Stimulated activated CD8-positive, alpha-beta memory T cell treated with anti-CD3 and anti-CD28 coated beads, Interleukin-15, amount 100 ng/mL, for 48 hours (primary cell): ENCODE measurements around the gene CFAP92.

Experiments
- DNase-seq, 2 donors: peaks; one replicate each; pipeline ENCODE4 v3.0.0-alpha.2; 2020; ENCODE audit warnings: low read depth in 2 of 2

The CFAP92 gene

DNA sequence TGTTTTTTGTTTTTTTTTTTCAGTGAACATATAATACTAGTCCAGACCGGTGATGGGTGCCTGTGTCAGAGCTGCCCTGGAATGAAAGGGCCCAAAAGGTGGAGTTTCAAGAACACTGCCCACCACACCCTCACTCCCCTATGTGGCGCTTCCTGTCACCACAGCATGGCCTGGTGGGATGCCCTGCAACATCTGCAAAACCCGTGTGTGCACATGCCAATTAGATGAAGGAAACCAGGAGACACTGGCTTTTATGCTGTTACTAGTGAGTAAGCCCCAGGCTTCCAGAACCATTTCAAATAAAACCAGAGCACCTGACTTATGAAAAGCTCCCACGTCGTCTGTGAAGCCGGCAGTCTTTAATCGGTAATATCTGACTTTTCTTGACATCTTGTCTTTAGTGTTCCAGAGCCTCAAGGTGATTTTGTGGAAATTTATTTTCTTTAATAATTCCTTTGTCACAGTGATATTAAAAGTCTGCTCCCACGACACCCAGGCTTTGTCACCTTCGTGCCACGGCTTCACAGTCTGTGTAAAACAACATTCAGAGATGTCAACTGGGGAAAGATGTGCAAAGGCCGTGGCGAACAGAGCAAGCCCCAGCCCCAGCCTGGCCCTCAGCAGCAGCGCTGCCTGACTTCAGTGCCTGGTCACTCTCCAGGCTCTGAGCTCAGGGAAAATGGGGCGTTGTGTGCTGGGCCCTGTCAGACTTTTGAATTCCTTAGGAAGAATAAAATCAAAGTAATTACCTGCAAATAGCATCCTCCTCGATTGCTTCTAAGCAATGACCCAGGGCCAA, 6.4 kb downstream of the CFAP92 start:
- DNase-seq: no peak

DNA sequence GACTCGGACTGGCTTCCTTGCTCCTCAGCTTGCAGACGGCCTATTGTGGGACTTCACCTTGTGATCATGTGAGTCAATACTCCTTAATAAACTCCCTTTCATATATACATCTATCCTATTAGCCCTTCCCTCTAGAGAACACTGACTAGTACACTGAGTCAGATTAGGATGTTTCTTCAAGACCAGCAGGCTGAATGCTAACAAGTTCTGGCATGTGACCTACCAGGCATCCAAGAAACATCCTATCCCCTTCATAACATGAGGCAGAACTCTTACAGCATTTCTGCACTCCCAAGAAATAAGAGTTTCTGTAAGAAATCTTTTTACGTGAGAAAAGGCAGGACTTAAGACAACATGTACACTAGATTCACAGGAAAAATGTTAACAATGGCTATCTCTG, 9.3 kb downstream of the CFAP92 start:
- no peak for DNase-seq

DNA sequence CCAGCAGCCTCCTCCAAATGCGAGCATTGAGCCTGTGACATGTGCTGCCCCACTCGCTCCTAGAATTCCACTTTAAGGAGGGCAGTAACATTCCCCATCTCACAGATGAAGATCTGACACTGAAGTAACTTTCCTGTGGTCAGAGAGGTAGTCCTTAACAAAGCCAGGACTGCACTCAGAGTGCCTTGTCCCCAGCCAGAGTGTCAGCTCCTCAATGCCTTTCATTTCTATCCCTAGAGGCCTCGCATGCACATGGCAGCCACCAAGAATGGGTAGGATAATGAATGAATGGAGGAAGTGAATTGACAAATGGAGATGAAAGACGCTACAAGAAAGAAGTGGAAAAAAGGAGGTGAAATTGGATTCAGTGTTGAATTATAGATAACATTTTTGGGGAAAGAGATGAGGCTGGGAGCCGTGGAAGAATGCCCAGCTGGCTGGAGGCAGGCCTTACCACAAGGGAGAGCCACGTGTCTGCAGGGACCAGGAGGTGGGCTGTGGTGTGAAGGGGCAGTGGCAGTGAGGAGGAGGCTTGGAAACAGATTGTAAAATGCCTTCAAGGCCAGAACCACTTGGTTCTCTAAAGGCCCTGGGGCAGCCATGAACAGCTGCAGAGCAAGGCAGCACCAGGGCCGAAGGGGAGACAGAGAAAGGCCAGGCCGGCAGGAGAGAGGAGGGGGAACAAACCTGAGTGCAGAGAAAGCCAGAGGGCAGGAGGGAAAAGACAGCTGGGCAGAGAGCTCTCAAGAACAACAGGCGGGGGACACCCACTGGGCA, 10.4 kb downstream of the CFAP92 start:
- no peak for DNase-seq

DNA sequence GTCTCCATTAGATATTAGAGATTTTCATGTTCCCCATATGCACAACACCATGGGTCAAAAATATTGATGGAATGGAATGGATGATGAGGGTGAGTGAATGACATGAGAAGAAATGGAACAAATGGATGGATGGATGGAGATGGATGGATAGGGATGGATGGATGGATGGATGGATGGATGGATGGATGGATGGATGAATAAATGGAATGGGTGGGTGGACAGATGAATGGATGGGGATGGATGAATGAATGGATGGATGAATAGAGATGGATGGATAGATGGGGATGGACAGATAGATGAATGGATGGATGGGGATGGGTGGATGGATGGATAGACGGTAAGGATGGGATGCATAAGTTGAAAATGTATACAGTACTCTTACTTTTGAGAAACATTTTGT, 18.6 kb downstream of the CFAP92 start:
- DNase-seq: no peak

- DNase-seq: no peak
Measured at GRCh38 chr3:128973988-128974564, 19.8 kb downstream of the CFAP92 start.

DNA sequence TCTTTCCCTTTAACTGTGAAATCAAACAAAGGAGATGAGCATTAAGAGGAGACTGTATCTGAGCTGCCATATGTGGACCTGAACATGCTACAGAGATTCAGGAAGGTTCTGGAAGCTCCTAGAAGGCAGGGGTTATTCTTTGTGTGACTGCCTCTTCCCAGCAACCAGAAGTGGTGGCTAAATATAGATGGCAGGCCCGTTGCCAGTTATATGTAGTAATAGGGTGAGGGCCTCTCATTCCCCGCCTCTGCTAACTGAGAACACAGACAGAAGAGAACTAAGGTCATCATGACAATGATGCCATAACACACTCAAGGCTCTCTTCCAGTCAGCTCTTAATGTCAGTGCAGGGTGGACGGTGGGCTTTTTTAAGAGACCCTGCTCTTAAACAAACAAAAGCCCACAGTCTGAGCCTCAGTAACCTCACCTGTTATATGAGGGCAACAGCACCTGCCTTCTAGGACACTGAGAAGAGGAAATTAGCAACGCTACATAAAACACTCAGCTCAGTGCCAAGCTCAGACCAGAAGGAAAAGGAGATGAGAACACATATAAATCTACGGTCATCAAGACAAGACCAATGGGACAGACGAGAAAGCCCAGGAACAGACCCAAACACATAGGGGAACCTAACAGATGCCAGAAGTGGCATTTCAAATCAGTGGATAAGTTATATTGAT, 22.3 kb downstream of the CFAP92 start:
- DNase-seq: no peak

DNA sequence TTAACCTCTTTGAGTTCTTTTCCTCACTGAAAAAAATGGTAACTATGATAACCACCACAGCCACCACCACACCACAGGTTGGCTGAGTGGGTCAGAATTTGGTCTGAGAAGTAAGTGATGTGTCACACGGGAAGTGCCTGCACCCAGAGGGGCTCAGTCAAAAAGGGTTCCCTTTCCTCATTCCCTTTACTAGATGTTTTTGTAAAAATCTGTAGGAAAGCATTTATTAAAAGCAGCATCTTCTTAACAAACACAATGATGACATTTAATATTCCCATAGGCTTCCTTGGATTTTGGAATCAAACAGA, 23.2 kb downstream of the CFAP92 start:
- no peak for DNase-seq

DNA sequence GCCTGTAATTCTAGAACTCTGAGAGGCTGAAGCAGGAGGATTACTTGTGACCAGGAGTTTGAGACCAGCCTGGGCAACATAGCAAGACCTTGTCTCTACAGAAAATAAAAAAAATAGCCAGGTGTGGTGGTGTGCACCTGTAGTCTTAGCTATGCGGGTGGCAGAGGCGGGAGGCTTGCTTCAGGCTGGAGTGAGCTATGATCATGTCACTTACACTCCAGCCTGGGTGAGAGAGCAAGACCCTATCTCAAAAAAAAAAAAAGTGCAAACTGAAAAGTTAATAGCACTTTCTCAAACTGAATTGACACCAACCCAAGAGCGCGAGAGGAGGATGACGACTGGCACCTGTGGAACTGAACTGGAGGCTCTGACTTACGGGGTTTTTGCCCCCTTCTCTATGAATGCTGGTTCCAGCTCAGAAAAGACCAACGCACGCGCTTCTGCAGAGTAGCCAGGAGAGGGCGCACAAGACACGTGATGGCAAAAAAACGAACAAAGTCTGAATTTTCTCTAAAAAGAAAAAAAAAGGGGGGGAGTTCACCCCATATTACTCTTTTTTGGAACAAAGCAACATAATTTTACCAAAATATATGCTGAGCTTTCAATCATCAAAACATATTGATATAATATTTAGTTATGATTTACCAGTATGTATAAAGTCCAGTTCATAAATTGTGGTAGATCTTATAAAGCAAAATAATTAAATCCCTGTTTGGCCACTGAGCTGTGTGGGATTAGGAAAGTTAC, 23.7 kb downstream of the CFAP92 start:
- DNase-seq: no peak

GRCh38 chr3:128967748-128968355, 26.0 kb downstream of the CFAP92 start:
- no peak for DNase-seq

GRCh38 chr3:128965818-128966217, 28.1 kb downstream of the CFAP92 start:
- DNase-seq: no peak

- no peak for DNase-seq
Measured at GRCh38 chr3:128965280-128965679, 28.6 kb downstream of the CFAP92 start.

- no peak for DNase-seq
Measured at GRCh38 chr3:128956440-128956839, 37.4 kb downstream of the CFAP92 start.

DNA sequence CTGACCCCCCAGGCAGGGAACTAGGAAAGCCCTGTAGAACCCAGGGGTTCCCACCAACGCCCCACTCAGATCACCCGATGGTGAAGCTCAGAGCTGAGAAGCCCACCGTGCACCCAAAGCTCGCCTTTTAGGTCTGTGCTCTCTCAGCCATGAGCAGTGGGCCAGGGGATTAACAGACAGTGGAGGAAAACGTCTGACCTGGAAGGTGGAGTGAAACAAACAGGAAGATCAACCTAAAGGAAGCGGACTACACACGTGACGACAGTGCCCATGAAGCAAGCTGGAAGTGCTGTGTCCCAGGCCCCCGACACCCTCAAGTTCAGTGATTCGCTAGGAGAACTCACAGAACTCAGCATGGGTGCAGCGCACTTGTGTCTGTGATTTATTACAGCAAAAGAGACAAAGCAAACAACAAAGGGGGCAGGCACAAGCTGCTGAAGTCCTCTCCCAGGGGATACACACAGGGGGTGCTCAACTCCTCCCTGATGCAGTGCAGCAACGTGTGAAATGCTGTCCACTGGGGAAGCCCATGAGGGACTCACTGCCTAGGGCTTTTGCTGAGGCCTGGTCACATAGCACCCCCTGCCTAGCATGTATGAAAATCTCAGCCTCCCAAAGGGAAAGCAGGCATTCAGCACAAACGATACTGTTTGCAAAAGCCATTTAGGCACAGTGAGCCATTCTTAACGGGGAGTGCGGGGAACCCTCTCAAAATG, 43.5 kb downstream of the CFAP92 start:
- DNase-seq: no peak

GRCh38 chr3:128949158-128949557, 44.7 kb downstream of the CFAP92 start:
- no peak for DNase-seq

DNA sequence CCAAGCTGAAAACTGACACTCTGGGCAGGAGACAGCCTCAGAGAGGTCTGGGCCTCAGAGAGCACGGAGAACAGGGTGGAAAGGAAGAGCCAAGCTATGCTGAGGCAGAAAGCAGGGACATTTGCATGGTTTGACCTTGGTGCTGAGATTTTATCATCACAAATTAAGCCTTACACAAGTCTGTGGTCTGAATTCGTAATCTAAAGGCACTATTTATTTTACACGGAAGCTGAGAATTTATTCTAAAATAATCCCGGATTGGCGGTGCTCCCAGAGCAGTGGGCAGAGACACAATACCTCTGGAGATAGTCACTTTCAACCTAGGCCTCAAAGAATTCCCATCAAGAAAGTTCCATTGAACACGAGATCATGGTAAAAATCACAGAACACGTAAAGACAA, 47.5 kb downstream of the CFAP92 start:
- DNase-seq: no peak

DNA sequence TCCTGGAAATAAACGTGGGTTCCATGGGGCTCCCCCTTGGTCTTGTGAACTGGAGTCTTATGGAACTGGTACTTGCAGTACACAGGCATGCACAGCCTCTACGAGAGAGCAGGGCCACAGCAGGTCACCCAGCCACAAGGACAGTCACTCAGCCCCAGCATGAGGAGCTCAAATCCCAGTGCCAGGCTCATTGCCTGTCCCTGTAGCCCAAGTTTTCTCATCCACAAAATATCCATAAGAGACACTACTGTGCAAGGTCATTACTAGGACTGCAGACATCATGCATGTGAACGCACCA, 48.0 kb downstream of the CFAP92 start:
- DNase-seq: no peak

- DNase-seq: no peak
Measured at GRCh38 chr3:128945041-128945877, 48.6 kb downstream of the CFAP92 start.

GRCh38 chr3:128942161-128942952, 51.5 kb downstream of the CFAP92 start:
- no peak for DNase-seq

GRCh38 chr3:128940252-128940651, 53.6 kb downstream of the CFAP92 start:
- no peak for DNase-seq
